ENCODE data around the gene BRSK2. TPM values are rescaled to one million over a fixed set of nuclear protein-coding genes. Genes with fewer than 3 reads are reported as not detected.

Gene BRSK2
- total and polyA plus RNA-seq, 9 of the 15 experiments (the other 6 are each of a cell fraction or from before 2014, with no cell fraction given), result 0.06 to 0.52 (median 0.18) TPM; not detected in 5

DNA sequence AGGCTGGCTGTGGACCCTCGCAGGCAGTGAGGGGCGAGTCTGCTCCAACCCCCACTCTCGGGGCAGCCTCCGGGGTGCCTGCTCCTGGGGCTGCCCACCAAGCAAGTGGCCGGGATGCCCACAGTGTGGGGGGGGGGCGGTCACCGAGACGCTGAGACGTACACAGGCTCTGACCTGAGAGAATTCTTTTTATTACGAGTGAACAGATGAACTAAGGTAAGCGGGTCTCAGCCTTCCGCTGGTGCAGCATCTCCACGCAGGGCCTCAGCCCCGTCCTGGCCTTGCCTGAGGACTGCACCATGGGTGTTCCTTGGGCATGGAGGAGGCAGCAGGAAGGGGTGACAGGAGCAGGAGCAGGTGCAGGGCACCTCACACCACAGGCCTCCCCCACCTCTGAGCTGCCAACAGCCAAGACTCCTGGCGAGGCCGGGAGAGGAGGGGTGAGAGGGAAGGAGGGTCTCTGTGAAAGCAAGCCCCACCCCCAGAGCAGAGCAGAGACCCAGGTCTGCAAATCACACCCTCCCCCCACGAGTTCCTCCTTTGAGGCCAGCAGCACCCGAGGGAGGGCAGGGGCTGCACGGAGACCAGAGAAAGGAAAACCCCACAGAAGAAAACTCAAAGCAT lies 79.7 kb downstream of the BRSK2 start (continued):
- TF ChIP-seq, protein P1, sequence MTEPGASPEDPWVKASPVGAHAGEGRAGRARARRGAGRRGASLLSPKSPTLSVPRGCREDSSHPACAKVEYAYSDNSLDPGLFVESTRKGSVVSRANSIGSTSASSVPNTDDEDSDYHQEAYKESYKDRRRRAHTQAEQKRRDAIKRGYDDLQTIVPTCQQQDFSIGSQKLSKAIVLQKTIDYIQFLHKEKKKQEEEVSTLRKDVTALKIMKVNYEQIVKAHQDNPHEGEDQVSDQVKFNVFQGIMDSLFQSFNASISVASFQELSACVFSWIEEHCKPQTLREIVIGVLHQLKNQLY (CRISPR knock-in tag; conservative IDR thresholded peaks at IDR 0.05), result no peak
- TF ChIP-seq, protein P2, sequence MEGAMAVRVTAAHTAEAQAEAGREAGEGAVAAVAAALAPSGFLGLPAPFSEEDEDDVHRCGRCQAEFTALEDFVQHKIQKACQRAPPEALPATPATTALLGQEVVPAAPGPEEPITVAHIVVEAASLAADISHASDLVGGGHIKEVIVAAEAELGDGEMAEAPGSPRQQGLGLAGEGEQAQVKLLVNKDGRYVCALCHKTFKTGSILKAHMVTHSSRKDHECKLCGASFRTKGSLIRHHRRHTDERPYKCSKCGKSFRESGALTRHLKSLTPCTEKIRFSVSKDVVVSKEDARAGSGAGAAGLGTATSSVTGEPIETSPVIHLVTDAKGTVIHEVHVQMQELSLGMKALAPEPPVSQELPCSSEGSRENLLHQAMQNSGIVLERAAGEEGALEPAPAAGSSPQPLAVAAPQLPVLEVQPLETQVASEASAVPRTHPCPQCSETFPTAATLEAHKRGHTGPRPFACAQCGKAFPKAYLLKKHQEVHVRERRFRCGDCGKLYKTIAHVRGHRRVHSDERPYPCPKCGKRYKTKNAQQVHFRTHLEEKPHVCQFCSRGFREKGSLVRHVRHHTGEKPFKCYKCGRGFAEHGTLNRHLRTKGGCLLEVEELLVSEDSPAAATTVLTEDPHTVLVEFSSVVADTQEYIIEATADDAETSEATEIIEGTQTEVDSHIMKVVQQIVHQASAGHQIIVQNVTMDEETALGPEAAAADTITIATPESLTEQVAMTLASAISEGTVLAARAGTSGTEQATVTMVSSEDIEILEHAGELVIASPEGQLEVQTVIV (CRISPR knock-in tag; IDR thresholded peaks at IDR 0.05; ENCODE audit: borderline replicate concordance), result no peak
- TF ChIP-seq KDM1A (IDR thresholded peaks at IDR 0.05), result no peak
- TF ChIP-seq, protein P3, sequence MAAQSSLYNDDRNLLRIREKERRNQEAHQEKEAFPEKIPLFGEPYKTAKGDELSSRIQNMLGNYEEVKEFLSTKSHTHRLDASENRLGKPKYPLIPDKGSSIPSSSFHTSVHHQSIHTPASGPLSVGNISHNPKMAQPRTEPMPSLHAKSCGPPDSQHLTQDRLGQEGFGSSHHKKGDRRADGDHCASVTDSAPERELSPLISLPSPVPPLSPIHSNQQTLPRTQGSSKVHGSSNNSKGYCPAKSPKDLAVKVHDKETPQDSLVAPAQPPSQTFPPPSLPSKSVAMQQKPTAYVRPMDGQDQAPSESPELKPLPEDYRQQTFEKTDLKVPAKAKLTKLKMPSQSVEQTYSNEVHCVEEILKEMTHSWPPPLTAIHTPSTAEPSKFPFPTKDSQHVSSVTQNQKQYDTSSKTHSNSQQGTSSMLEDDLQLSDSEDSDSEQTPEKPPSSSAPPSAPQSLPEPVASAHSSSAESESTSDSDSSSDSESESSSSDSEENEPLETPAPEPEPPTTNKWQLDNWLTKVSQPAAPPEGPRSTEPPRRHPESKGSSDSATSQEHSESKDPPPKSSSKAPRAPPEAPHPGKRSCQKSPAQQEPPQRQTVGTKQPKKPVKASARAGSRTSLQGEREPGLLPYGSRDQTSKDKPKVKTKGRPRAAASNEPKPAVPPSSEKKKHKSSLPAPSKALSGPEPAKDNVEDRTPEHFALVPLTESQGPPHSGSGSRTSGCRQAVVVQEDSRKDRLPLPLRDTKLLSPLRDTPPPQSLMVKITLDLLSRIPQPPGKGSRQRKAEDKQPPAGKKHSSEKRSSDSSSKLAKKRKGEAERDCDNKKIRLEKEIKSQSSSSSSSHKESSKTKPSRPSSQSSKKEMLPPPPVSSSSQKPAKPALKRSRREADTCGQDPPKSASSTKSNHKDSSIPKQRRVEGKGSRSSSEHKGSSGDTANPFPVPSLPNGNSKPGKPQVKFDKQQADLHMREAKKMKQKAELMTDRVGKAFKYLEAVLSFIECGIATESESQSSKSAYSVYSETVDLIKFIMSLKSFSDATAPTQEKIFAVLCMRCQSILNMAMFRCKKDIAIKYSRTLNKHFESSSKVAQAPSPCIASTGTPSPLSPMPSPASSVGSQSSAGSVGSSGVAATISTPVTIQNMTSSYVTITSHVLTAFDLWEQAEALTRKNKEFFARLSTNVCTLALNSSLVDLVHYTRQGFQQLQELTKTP (IDR thresholded peaks at IDR 0.05; ENCODE audit: low read depth in 1 of 2, partially characterized antibody in 2 of 2), result no peak
- TF ChIP-seq, protein P4, sequence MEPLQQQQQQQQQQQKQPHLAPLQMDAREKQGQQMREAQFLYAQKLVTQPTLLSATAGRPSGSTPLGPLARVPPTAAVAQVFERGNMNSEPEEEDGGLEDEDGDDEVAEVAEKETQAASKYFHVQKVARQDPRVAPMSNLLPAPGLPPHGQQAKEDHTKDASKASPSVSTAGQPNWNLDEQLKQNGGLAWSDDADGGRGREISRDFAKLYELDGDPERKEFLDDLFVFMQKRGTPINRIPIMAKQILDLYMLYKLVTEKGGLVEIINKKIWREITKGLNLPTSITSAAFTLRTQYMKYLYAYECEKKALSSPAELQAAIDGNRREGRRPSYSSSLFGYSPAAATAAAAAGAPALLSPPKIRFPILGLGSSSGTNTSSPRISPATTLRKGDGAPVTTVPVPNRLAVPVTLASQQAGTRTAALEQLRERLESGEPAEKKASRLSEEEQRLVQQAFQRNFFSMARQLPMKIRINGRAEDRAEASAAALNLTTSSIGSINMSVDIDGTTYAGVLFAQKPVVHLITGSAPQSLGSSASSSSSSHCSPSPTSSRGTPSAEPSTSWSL (CRISPR knock-in tag; IDR thresholded peaks at IDR 0.05; ENCODE audit: borderline replicate concordance), result no peak

All from K562 (cell line).